Measurements from ENCODE around the gene EBNA1BP2. TPM values are rescaled to one million over a fixed set of nuclear protein-coding genes. Genes with fewer than 3 reads are reported as not detected.

EBNA1BP2 gene
- total RNA-seq (2021) (145 and 169 TPM in 2 replicates), Bru-seq, nascent RNA (percentile 91 among the genes with signal in this experiment), BruChase-seq, experiment 1, labeled RNA remaining after a 2-hour chase (percentile 82 among the genes with signal in this experiment), BruChase-seq, experiment 2, labeled RNA remaining after a 6-hour chase (percentile 90 among the genes with signal in this experiment)
- long read RNA-seq, transcript EBNA1BP2-201 (9 exons, 1,322 nt): major isoform, 443 of 478 reads
- long read RNA-seq, partial matches to known transcripts: 10 of 478 reads
- long read RNA-seq, other reads (novel, unspliced or antisense): 24 of 478 reads

- ChIA-PET POLR2A (ENCODE audit: low non-redundant PET) (no interaction called here), CTCF (interaction anchor here (1.0 kb wide), 2 partner anchors 55 to 249 kb away, joined by 3 read pairs; no protein-coding TSS in a partner anchor)
- intact Hi-C loops (cut with micrococcal nuclease; ENCODE audit: unreplicated experiment): no loop called here
- no peaks in the 10 kb centered on the region for H3K27me3 ChIP-seq (replicated peaks; ENCODE audit: insufficient read depth, low read depth, low read length, poor library complexity)
- no peak for TF ChIP-seq CTCF (conservative IDR thresholded peaks at IDR 0.05; ENCODE audit: low read depth, low read length)
- no peak for TF ChIP-seq EZH2 (IDR thresholded peaks at IDR 0.05; ENCODE audit: borderline replicate concordance, low read depth, low read length, poor library complexity, severe bottlenecking)
- H3K36me3 ChIP-seq (ENCODE audit: insufficient read depth, low read length, poor library complexity, severe bottlenecking): peaks cover 34% of the 10 kb centered on the region
- no TSS peak for BruUV-seq (replicated peaks)
- peak; percentile 96 for DNase-seq (ENCODE audit: low spot score)
- peak within 1 kb of the TSS; percentile 83 for H3K27ac ChIP-seq (ENCODE audit: low read depth, low read length, poor library complexity, severe bottlenecking)
- peak within 1 kb of the TSS; percentile 89 for H3K4me3 ChIP-seq (ENCODE audit: low read depth, low read length, poor library complexity, severe bottlenecking)
- peaks cover 8% of the 10 kb centered on the region for H3K4me1 ChIP-seq (ENCODE audit: insufficient read depth, low read length, poor library complexity, severe bottlenecking)
- H3K9me3 ChIP-seq (ENCODE audit: low read depth, low read length, poor library complexity, severe bottlenecking): no peaks in the 10 kb centered on the region
Observed at GRCh38 chr1:43171876-43172526, at the start of gene EBNA1BP2, which contains the start of gene CFAP57. Gene EBNA1BP2 (minus strand): TSS chr1:43172290. CDS start chr1:43172118, 172 bp downstream. Gene CFAP57 (plus strand): TSS chr1:43172330. CDS start chr1:43172754, 424 bp downstream.

- H3K27ac ChIP-seq (ENCODE audit: low read depth, low read length, poor library complexity, severe bottlenecking): no peak overlapping the region
- H3K4me1 ChIP-seq (ENCODE audit: insufficient read depth, low read length, poor library complexity, severe bottlenecking): no peaks in the 10 kb centered on the region
- TF ChIP-seq CTCF (conservative IDR thresholded peaks at IDR 0.05; ENCODE audit: low read depth, low read length): no peak
- TF ChIP-seq EZH2 (IDR thresholded peaks at IDR 0.05; ENCODE audit: borderline replicate concordance, low read depth, low read length, poor library complexity, severe bottlenecking): no peak
- DNase-seq (ENCODE audit: low spot score): no peak
- no peaks in the 10 kb centered on the region for H3K27me3 ChIP-seq (replicated peaks; ENCODE audit: insufficient read depth, low read depth, low read length, poor library complexity)
- BruUV-seq (replicated peaks): no TSS peak
- no peak overlapping the region for H3K4me3 ChIP-seq (ENCODE audit: low read depth, low read length, poor library complexity, severe bottlenecking)
- intact Hi-C loops (cut with micrococcal nuclease; ENCODE audit: unreplicated experiment): loop anchor here (10.0 kb wide), 2 partner anchors 303 to 543 kb away; no protein-coding TSS in a partner anchor
- no peaks in the 10 kb centered on the region for H3K36me3 ChIP-seq (ENCODE audit: insufficient read depth, low read length, poor library complexity, severe bottlenecking)
- ChIA-PET POLR2A (ENCODE audit: low non-redundant PET) (interaction anchor here (0.6 kb wide), 1 partner anchor 55 kb away, joined by 3 read pairs; no protein-coding TSS in a partner anchor), CTCF (no interaction called here)
- no peaks in the 10 kb centered on the region for H3K9me3 ChIP-seq (ENCODE audit: low read depth, low read length, poor library complexity, severe bottlenecking)
Observed at GRCh38 chr1:43221797-43222196, 49.7 kb upstream of the EBNA1BP2 start.

GRCh38 chr1:43220905-43221778, 49.1 kb upstream of the EBNA1BP2 start:
- Histone ChIP-seq H3K9me3 (ENCODE audit: low read depth, low read length, poor library complexity, severe bottlenecking) (no peaks in the 10 kb centered on the region), H3K36me3 (ENCODE audit: insufficient read depth, low read length, poor library complexity, severe bottlenecking) (no peaks in the 10 kb centered on the region), H3K4me1 (ENCODE audit: insufficient read depth, low read length, poor library complexity, severe bottlenecking) (no peaks in the 10 kb centered on the region), H3K27ac (ENCODE audit: low read depth, low read length, poor library complexity, severe bottlenecking) (no peak overlapping the region), H3K27me3 (replicated peaks; ENCODE audit: insufficient read depth, low read depth, low read length, poor library complexity) (no peaks in the 10 kb centered on the region), H3K4me3 (ENCODE audit: low read depth, low read length, poor library complexity, severe bottlenecking) (no peak overlapping the region)
- ChIA-PET POLR2A (ENCODE audit: low non-redundant PET) (no interaction called here), CTCF (interaction anchor here (0.8 kb wide), 1 partner anchor 17 kb away, joined by 3 read pairs; no protein-coding TSS in a partner anchor)
- DNase-seq (ENCODE audit: low spot score): no peak
- TF ChIP-seq EZH2 (IDR thresholded peaks at IDR 0.05; ENCODE audit: borderline replicate concordance, low read depth, low read length, poor library complexity, severe bottlenecking) (no peak), CTCF (conservative IDR thresholded peaks at IDR 0.05; ENCODE audit: low read depth, low read length) (no peak)
- intact Hi-C loops (cut with micrococcal nuclease; ENCODE audit: unreplicated experiment): loop anchor here (10.0 kb wide), 2 partner anchors 304 to 544 kb away; no protein-coding TSS in a partner anchor
- BruUV-seq (replicated peaks): no TSS peak

Data from A673 (cell line).